Ishikawa (cell line): ENCODE data around the gene LMAN1L.

Source experiments
- CEBPB ChIP-seq: IDR thresholded peaks from 2 replicates; pipeline ENCODE4 v1.6.1; 2012
- CREB1 ChIP-seq: IDR thresholded peaks from 2 replicates; pipeline ENCODE4 v1.6.1; 2012; ENCODE audit warnings: low read depth
- EGR1 ChIP-seq: IDR thresholded peaks from 2 replicates; pipeline ENCODE4 v1.6.1; 2012
- EP300 ChIP-seq: IDR thresholded peaks from 2 replicates; pipeline ENCODE4 v1.6.1; 2012; ENCODE audit warnings: borderline replicate concordance
- FOXM1 ChIP-seq: IDR thresholded peaks from 2 replicates; pipeline ENCODE4 v1.6.1; 2012; ENCODE audit warnings: low read depth, borderline replicate concordance
- MAX ChIP-seq: IDR thresholded peaks from 2 replicates; pipeline ENCODE4 v1.6.1; 2012
- NFIC ChIP-seq: IDR thresholded peaks from 2 replicates; pipeline ENCODE4 v1.6.1; 2012
- RAD21 ChIP-seq: IDR thresholded peaks from 2 replicates; pipeline ENCODE4 v1.6.1; 2012; ENCODE audit warnings: low read depth
- TAF1 ChIP-seq: IDR thresholded peaks from 2 replicates; pipeline ENCODE4 v1.6.1; 2012; ENCODE audit warnings: low read depth, mild to moderate bottlenecking
- TCF12 ChIP-seq: IDR thresholded peaks from 2 replicates; pipeline ENCODE4 v1.6.1; 2012; ENCODE audit warnings: low read depth
- TEAD4 ChIP-seq: IDR thresholded peaks from 2 replicates; pipeline ENCODE4 v1.6.1; 2012
- YY1 ChIP-seq: IDR thresholded peaks from 2 replicates; pipeline ENCODE4 v1.6.1; 2012; ENCODE audit warnings: low read depth
- ZBTB7A ChIP-seq: IDR thresholded peaks from 2 replicates; pipeline ENCODE4 v1.6.1; 2012; ENCODE audit warnings: low read depth
- TF ChIP-seq, protein P1 (sequence below): IDR thresholded peaks from 2 replicates; pipeline ENCODE4 v1.6.1; 2012; ENCODE audit warnings: low read depth, mild to moderate bottlenecking
- TF ChIP-seq, protein P2 (sequence below): IDR thresholded peaks from 2 replicates; pipeline ENCODE4 v1.6.1; 2012

Gene LMAN1L

GRCh38 chr15:74817370-74817737 lies 4.7 kb downstream of the LMAN1L start:
- no peak for TF ChIP-seq MAX
- TF ChIP-seq FOXM1, result no peak
- no peak for TF ChIP-seq TAF1
- TF ChIP-seq, protein P1, sequence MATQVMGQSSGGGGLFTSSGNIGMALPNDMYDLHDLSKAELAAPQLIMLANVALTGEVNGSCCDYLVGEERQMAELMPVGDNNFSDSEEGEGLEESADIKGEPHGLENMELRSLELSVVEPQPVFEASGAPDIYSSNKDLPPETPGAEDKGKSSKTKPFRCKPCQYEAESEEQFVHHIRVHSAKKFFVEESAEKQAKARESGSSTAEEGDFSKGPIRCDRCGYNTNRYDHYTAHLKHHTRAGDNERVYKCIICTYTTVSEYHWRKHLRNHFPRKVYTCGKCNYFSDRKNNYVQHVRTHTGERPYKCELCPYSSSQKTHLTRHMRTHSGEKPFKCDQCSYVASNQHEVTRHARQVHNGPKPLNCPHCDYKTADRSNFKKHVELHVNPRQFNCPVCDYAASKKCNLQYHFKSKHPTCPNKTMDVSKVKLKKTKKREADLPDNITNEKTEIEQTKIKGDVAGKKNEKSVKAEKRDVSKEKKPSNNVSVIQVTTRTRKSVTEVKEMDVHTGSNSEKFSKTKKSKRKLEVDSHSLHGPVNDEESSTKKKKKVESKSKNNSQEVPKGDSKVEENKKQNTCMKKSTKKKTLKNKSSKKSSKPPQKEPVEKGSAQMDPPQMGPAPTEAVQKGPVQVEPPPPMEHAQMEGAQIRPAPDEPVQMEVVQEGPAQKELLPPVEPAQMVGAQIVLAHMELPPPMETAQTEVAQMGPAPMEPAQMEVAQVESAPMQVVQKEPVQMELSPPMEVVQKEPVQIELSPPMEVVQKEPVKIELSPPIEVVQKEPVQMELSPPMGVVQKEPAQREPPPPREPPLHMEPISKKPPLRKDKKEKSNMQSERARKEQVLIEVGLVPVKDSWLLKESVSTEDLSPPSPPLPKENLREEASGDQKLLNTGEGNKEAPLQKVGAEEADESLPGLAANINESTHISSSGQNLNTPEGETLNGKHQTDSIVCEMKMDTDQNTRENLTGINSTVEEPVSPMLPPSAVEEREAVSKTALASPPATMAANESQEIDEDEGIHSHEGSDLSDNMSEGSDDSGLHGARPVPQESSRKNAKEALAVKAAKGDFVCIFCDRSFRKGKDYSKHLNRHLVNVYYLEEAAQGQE, result no peak
- no peak for TF ChIP-seq TEAD4
- TF ChIP-seq YY1, result no peak
- no peak for TF ChIP-seq RAD21
- no peak for TF ChIP-seq ZBTB7A
- TF ChIP-seq CREB1, result no peak
- TF ChIP-seq, protein P2, sequence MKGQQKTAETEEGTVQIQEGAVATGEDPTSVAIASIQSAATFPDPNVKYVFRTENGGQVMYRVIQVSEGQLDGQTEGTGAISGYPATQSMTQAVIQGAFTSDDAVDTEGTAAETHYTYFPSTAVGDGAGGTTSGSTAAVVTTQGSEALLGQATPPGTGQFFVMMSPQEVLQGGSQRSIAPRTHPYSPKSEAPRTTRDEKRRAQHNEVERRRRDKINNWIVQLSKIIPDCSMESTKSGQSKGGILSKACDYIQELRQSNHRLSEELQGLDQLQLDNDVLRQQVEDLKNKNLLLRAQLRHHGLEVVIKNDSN, result no peak
- TF ChIP-seq CEBPB, result no peak
- no peak for TF ChIP-seq EP300
- no peak for TF ChIP-seq EGR1

DNA sequence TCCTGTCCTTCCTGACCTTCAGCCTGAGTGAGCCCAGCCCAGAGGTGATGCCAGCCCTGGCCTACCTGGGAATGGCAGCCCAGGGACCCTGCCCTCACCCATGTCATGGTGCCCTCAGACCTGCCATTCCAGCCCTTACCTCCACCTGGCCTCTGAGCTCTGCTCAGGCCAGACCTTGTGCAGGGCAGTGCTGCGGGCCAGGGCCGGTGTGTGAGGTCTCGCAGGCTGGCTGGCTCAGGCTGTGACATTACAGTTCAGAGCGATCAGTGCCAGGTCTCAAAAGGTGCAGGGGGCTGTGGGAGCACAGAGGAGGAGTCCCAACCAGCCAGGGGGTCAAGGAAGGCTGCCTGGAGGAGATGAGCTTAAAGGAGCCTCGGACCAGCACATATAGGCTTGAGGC lies 7.4 kb downstream of the LMAN1L start:
- TF ChIP-seq, protein P2, result no peak
- TF ChIP-seq FOXM1, result no peak
- TF ChIP-seq ZBTB7A, result no peak
- no peak for TF ChIP-seq CREB1
- no peak for TF ChIP-seq EP300
- TF ChIP-seq TAF1, result no peak
- TF ChIP-seq, protein P1, result no peak
- no peak for TF ChIP-seq YY1
- no peak for TF ChIP-seq NFIC
- no peak for TF ChIP-seq MAX

DNA sequence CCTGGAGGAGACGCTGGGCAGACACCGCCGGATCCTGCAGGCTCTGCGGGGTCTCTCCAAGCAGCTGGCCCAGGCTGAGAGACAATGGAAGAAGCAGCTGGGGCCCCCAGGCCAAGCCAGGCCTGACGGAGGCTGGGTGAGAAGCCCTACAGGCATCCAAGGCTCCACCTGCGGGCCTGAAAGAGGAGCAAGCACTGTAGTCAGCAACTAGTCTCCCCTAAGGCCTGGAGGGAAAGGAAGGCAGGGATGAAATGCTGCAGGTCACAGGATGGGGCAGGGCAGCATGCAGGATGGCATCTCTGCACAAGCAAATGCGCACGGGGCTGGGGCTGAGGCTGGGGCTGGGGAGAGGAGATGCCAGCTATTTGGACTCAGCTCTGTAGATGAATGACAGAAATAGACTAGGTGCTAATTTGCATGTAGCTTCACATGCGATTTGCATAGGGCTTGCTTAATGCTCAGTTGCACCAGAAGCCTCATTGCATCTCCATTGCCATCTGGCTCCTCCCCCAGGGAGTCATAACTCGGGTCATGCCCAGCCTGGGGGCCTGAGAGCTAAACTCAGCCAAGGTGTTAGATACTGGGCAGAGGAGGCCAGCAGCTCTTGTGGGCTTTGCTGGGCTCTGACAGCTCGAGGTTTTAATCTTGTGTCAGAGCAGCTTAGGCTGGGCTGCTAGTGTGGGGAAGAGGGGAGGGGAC lies 8.6 kb downstream of the LMAN1L start:
- TF ChIP-seq, protein P1, result no peak
- no peak for TF ChIP-seq YY1
- TF ChIP-seq EP300, result no peak

- no peak for TF ChIP-seq TCF12
- TF ChIP-seq CEBPB, result no peak
Observed at GRCh38 chr15:74821790-74822158, 9.1 kb downstream of the LMAN1L start.

DNA sequence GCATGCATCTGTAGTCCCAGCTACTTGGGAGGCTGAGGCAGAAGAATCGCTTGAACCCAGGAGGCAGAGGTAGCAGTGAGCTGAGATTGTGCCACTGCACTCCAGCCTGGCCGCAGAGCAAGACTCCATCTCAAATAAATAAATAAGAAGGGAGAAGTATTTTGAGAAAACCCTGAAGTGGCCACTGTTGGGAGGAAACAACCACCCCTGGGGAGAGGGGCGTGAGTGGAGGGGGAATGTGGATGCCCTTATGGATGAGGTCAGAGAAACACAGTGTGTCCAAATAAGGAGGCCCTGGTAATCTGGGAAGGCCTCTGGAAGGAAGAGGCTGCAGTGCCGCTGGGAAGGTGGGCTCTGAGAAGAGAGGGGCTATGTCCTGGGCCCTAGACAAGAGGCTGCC lies 9.6 kb downstream of the LMAN1L start:
- no peak for TF ChIP-seq MAX
- no peak for TF ChIP-seq EP300
- no peak for TF ChIP-seq CREB1
- TF ChIP-seq ZBTB7A, result no peak
- no peak for TF ChIP-seq EGR1
- TF ChIP-seq, protein P1, result no peak
